Testis (tissue), 2 donors: Measurements from ENCODE around the gene ATP13A1.

Source experiments
- CTCF ChIP-seq, 3 experiments: fragments of 450-650 bp in 2 of 3; fragments of 200-600 bp in 1 of 3; sonication (generic) in 1 of 3; IDR thresholded peaks; one replicate each; pipeline ENCODE4 v1.5.1; 2016 to 2019; ENCODE audit warnings: antibody characterized with exemption in 3 of 3, mild to moderate bottlenecking in 2 of 3, moderate library complexity in 1 of 3
- POLR2A ChIP-seq: fragments of 450-650 bp; IDR thresholded peaks from one replicate; pipeline ENCODE4 v1.6.1; 2017; ENCODE audit warnings: antibody characterized with exemption, mild to moderate bottlenecking, moderate library complexity

GRCh38 chr19:19711306-19711933, 47.9 kb upstream of the ATP13A1 start:
- TF ChIP-seq CTCF (IDR thresholded peaks at IDR 0.05) = no peak
- no peak for TF ChIP-seq POLR2A
